Adrenal gland (tissue), 12 donors: ENCODE measurements around the gene FAM13B. TPM values are rescaled to one million over a fixed set of nuclear protein-coding genes. Genes with fewer than 3 reads are reported as not detected.
A peak's percentile ranks its signal among the peaks of the same experiment; 100 is the strongest.

Experiments used
- DNase-seq, 7 donors: peaks; one replicate each; pipeline ENCODE4 v3.0.0-alpha.2; 2019 to 2020
- H3K27ac ChIP-seq, 5 donors: fragments of 200-600 bp; sonication (generic) in 4 of 5; 1 replicate in 3 of 5; 2 replicates in 2 of 5; pipeline versions ENCODE4 v1.5.1 to v1.8.0; 2016 to 2020; ENCODE audit warnings: mild to moderate bottlenecking in 1 of 5
- H3K27me3 ChIP-seq: fragments of 200-600 bp; 2 replicates; pipeline ENCODE4 v1.8.0; 2021
- H3K36me3 ChIP-seq, 2 donors: fragments of 200-600 bp; replicated peaks in 1 of 2; 1 replicate in 1 of 2; 2 replicates in 1 of 2; pipeline versions ENCODE4 v1.5.1 to v1.8.0; 2018 to 2022
- H3K4me1 ChIP-seq, 2 donors: fragments of 200-600 bp; replicated peaks in 1 of 2; 1 replicate in 1 of 2; 2 replicates in 1 of 2; pipeline versions ENCODE4 v1.5.1 to v1.8.0; 2018 to 2021
- H3K4me3 ChIP-seq, 4 donors: fragments of 200-600 bp; sonication (generic) in 3 of 4; one replicate each; pipeline ENCODE4 v1.5.1; 2016 to 2018
- H3K9me3 ChIP-seq, 3 donors: fragments of 200-600 bp; sonication (generic) in 1 of 3; replicated peaks in 1 of 3; 1 replicate in 2 of 3; 2 replicates in 1 of 3; pipeline versions ENCODE4 v1.5.1 to v1.8.0; 2016 to 2021
- CTCF ChIP-seq, 6 experiments: fragments of 450-650 bp in 4 of 6; fragments of 200-600 bp in 2 of 6; sonication (generic) in 1 of 6; IDR thresholded peaks; 1 replicate in 5 of 6; 2 replicates in 1 of 6; pipeline versions ENCODE4 v1.5.1 to v1.8.0; 2016 to 2021; ENCODE audit warnings: antibody characterized with exemption in 6 of 6, mild to moderate bottlenecking in 2 of 6, moderate library complexity in 1 of 6
- POLR2A ChIP-seq, 2 donors: fragments of 450-650 bp; IDR thresholded peaks; one replicate each; pipeline ENCODE4 v1.6.1; 2017; ENCODE audit warnings: antibody characterized with exemption in 2 of 2, mild to moderate bottlenecking in 2 of 2, moderate library complexity in 1 of 2
- WGBS, 4 donors: extraction: QIAGEN DNeasy Blood & Tissue Kit in 2 of 4; methylation state at CpG; one replicate each; pipeline versions ENCODE4 v1.1.5 to v1.1.7; 2013 to 2017; 5-methylcytosine and 5-hydroxymethylcytosine counted together
- intact Hi-C, 2 donors: fragments of 100-400 bp; cut with DNase I; formaldehyde crosslinking; loops; one replicate each; pipeline versions ENCODE4 v1.14.1 to v1.15.0; 2022 to 2023
- polyA plus RNA-seq, 3 donors: library from polyadenylated mRNA; stranded (reverse); fragments of 200-250 nt in 2 of 3; fragments of 350-450 nt in 1 of 3; fragmentation: Illumina TruSeq in 1 of 3; extraction: RNeasy Lipid Tissue Mini Kit (QIAGEN cat#74804) in 1 of 3; gene quantifications; one replicate each; pipeline ENCODE4 v1.2.3, GENCODE V29; 2013 to 2014
- small RNA-seq, 2 donors: library from RNA; depleted of rRNA; stranded (forward); fragments of <200 nt; gene quantifications; one replicate each; pipeline ENCODE3, GENCODE V24; 2016
- total RNA-seq, 9 donors: library from RNA; depleted of rRNA in 4 of 9; stranded (reverse); fragments of >200 nt in 4 of 9; fragments of 120-200 nt in 1 of 9; fragmentation: NEBNext Ultra II Directional in 1 of 9; extraction: Animal tissue kit (Norgen Biotek cat#: 25700) in 1 of 9; gene quantifications; one replicate each; pipeline versions ENCODE4 v1.1.0 to v1.2.4, GENCODE V29; 2013 to 2023
- donor health status: healthy with polysubstance abuse.
- donor health status: Bipolar disorder and iron deficiency.
- donor health status: DM: yes; HTN: yes; CAD: no.
- donor health status: DM: no; HTN: no; CAD: no.
- donor health status: DM: no; HTN: no; CAD: no.
- donor health status: DM: yes; HTN: yes; CAD: no.

Gene FAM13B
- total and polyA plus RNA-seq, 12 donors, result 26.5 to 208 (median 58.5) TPM

DNA sequence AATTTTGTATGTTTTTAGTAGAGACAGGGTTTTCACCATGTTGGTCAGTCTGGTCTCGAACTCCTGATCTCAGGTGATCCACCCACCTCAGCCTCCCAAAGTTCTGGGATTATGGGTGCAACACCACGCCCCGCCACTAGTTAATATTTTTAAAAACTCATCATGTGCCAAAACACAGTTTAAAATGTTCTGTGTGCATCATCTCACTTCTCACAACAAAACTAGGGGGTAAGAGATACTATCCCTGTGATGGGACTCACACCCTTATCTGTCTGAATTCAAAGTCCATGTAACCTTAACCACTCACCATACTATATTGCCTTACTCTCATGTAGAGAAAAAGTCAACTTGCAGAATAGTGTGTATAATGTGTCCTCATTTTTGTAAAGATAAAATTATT is 141.0 kb downstream of the FAM13B start:
- no peaks in the 10 kb centered on the region for H3K27me3 ChIP-seq
- intact Hi-C loops, result no loop called here
- H3K27ac ChIP-seq, result no peak overlapping the region
- 89 to 96% (median 90%) methylated on average over 3 of the region's 3 CpGs for WGBS, 4 donors
- no peak for DNase-seq
- peaks cover 6 to 21% of the 10 kb centered on the region in 2 donors for H3K4me1 ChIP-seq
- no peak overlapping the region for H3K4me3 ChIP-seq
- TF ChIP-seq POLR2A (IDR thresholded peaks at IDR 0.05) (no peak), CTCF (IDR thresholded peaks at IDR 0.05) (peak in 3 of 6 experiments; percentile 9 to 27 (median 11))
- H3K36me3 ChIP-seq, result no peaks in the 10 kb centered on the region
- no peaks in the 10 kb centered on the region for H3K9me3 ChIP-seq

DNA sequence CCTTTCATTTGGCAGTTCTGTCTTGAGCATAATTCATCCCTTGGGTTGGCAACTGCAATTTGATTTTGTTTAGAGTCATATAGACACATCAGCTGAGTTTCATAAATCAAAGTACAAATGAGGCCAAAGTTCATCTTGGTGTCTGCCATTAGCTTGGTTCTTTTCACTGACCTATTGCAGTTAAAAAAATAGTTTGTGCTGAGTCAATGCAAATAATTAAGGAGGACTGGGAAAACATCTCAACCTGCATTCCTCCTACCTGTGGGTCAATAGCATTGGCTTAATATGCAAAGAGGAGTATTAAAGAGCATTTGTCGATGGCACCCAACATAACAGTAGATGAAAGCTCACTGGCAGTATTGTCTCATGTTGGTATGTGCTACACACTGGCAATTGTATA is 142.0 kb downstream of the FAM13B start:
- Histone ChIP-seq H3K27ac (no peak overlapping the region), H3K4me3 (no peak overlapping the region), H3K9me3 (no peaks in the 10 kb centered on the region), H3K4me1 (peaks cover 6 to 28% of the 10 kb centered on the region in 2 donors), H3K36me3 (no peaks in the 10 kb centered on the region), H3K27me3 (no peaks in the 10 kb centered on the region)
- DNase-seq, result no peak
- intact Hi-C loops, result no loop called here
- WGBS, 4 donors, result 86 to 100% (median 95%) methylated on average over 1 of the region's 1 CpG
- TF ChIP-seq POLR2A (IDR thresholded peaks at IDR 0.05), result no peak
- TF ChIP-seq CTCF (IDR thresholded peaks at IDR 0.05), result no peak

- 10 to 22% (median 17%) methylated on average over 25 to 59 of the region's 59 CpGs for WGBS, 4 donors
- intact Hi-C loops, result no loop called here
- Histone ChIP-seq H3K27ac (peak within 1 kb of the TSS; percentile 81 to 91 (median 89)), H3K4me3 (peak within 1 kb of the TSS; percentile 24 to 67 (median 58)), H3K4me1 (peaks cover 6 to 28% of the 10 kb centered on the region in 2 donors), H3K9me3 (no peaks in the 10 kb centered on the region), H3K36me3 (no peaks in the 10 kb centered on the region), H3K27me3 (no peaks in the 10 kb centered on the region)
- DNase-seq, result peak; percentile 88 to 94 (median 89)
- peak; percentile 78 to 92 for TF ChIP-seq POLR2A (IDR thresholded peaks at IDR 0.05)
- peak in 3 of 6 experiments; percentile 7 to 27 (median 17) for TF ChIP-seq CTCF (IDR thresholded peaks at IDR 0.05)
Observed at GRCh38 chr5:137888863-137889759, 143.8 kb downstream of the FAM13B start, which contains the start of gene PKD2L2. Gene PKD2L2 (plus strand): TSS chr5:137889457. CDS start chr5:137889492, 35 bp downstream.

DNA sequence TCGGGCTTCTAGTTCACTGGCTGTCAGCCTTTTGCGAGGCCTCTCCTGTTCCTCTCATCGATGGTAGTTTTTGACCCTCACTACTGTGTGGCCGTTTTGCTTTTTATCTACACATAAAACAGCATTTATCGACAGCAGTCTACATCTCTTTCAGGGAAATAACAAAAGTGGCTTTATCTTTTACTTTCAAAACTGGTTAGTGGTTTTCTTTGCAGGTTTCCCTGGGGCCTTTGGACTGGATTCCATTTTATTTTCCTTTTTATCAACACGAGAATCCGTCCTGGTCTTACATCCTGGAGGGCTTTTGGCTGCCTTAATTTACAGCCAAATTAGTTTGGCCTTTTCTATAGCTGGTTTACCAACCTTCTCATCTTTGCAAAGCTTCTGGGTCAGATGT is 144.4 kb downstream of the FAM13B start:
- intact Hi-C loops, result no loop called here
- no peaks in the 10 kb centered on the region for H3K9me3 ChIP-seq
- TF ChIP-seq POLR2A (IDR thresholded peaks at IDR 0.05) (no peak), CTCF (IDR thresholded peaks at IDR 0.05) (no peak)
- H3K27ac ChIP-seq, result peak overlapping the region; percentile 81 to 91 (median 89)
- no peak for DNase-seq
- peaks cover 0 to under 1% of the 10 kb centered on the region in 2 donors for H3K36me3 ChIP-seq
- WGBS, 4 donors, result 42 to 46% (median 44%) methylated on average over 7 of the region's 7 CpGs
- peaks cover 6 to 28% of the 10 kb centered on the region in 2 donors for H3K4me1 ChIP-seq
- peak overlapping the region in 3 of 4 donors; percentile 54 to 67 (median 62) for H3K4me3 ChIP-seq
- no peaks in the 10 kb centered on the region for H3K27me3 ChIP-seq

Small RNA genes lying within 50 kb of the gene (small RNA-seq; reads per million reads assigned to genes)
- gene RNU6-1148P, result 0 reads per million in 2 donors

Other genes starting within 250 kb of the FAM13B start
- 1 to 10 TPM in 2 of 9 donors, under 1 TPM in 6, not detected in 1; 0.39 to 5.3 (median 0.82) TPM for gene MYOT, start 165.2 kb downstream of the FAM13B start, total RNA-seq
- 1 to 10 TPM; 2.9 to 7.8 (median 3.7) TPM for gene MYOT, start 165.2 kb downstream of the FAM13B start, polyA plus RNA-seq
- gene PKD2L2, start 143.6 kb downstream of the FAM13B start, total RNA-seq, result under 1 TPM in 5 of 9 donors, not detected in 4; 0.14 to 0.52 (median 0.46) TPM
- under 1 TPM in 2 of 3 donors, not detected in 1; 0.17 to 0.66 TPM for gene PKD2L2, start 143.6 kb downstream of the FAM13B start, polyA plus RNA-seq
- not detected for gene WNT8A, start 51.0 kb upstream of the FAM13B start, total RNA-seq
- not detected for gene WNT8A, start 51.0 kb upstream of the FAM13B start, polyA plus RNA-seq
- 10 to 100 TPM in 1 of 9 donors, 1 to 10 TPM in 7, under 1 TPM in 1; 0.24 to 10.3 (median 5.4) TPM for gene NME5, start 106.3 kb upstream of the FAM13B start, total RNA-seq
- 10 to 100 TPM; 14.6 to 22.0 (median 15.7) TPM for gene NME5, start 106.3 kb upstream of the FAM13B start, polyA plus RNA-seq
- gene BRD8, start 145.6 kb upstream of the FAM13B start, total RNA-seq, result 10 to 100 TPM; 16.4 to 71.4 (median 42.3) TPM
- 10 to 100 TPM; 45.0 to 74.9 (median 66.7) TPM for gene BRD8, start 145.6 kb upstream of the FAM13B start, polyA plus RNA-seq
- gene KIF20A, start 146.0 kb upstream of the FAM13B start, total RNA-seq, result 10 to 100 TPM in 1 of 9 donors, 1 to 10 TPM in 8; 1.3 to 16.0 (median 2.1) TPM
- 1 to 10 TPM in 1 of 3 donors, under 1 TPM in 2; 0.32 to 1.8 (median 0.54) TPM for gene KIF20A, start 146.0 kb upstream of the FAM13B start, polyA plus RNA-seq
- 10 to 100 TPM; 11.2 to 57.6 (median 20.6) TPM for gene CDC23, start 180.2 kb upstream of the FAM13B start, total RNA-seq
- gene CDC23, start 180.2 kb upstream of the FAM13B start, polyA plus RNA-seq, result 10 to 100 TPM in 1 of 3 donors, 1 to 10 TPM in 2; 7.6 to 37.3 (median 8.3) TPM
- gene GFRA3, start 241.5 kb upstream of the FAM13B start, total RNA-seq, result 1 to 10 TPM in 1 of 9 donors, under 1 TPM in 7, not detected in 1; 0.18 to 4.0 (median 0.37) TPM
- gene GFRA3, start 241.5 kb upstream of the FAM13B start, polyA plus RNA-seq, result 1 to 10 TPM in 1 of 3 donors, under 1 TPM in 2; 0.26 to 1.8 (median 0.40) TPM